ENCODE measurements around the gene CDYL2. TPM values are rescaled to one million over a fixed set of nuclear protein-coding genes. Genes with fewer than 3 reads are reported as not detected.

Gene CDYL2
- total RNA-seq, 2 donors from 2014 or later = 9.9 to 12.8 TPM

- Mint-ChIP-seq H3K27me3 (ENCODE audit: insufficient read depth) (no peaks in the 10 kb centered on the region), H3K36me3 (ENCODE audit: low read depth) (no peaks in the 10 kb centered on the region), H3K4me3 (no peak overlapping the region), H3K9me3 (peaks cover 5% of the 10 kb centered on the region), H3K4me1 (peaks cover 5% of the 10 kb centered on the region), H3K27ac (no peak overlapping the region)
- 85 to 90% methylated on average over 3 of the region's 3 CpGs for WGBS, 2 experiments (ENCODE audit: insufficient coverage in 1 of 2, insufficient read length in 1 of 2)
- Histone ChIP-seq H3K4me1 (ENCODE audit: control insufficient read depth, insufficient read depth, low read length) (no peaks in the 10 kb centered on the region), H3K27ac (ENCODE audit: low read depth, low read length) (no peak overlapping the region), H3K9me3 (ENCODE audit: control insufficient read depth, low read length) (peaks cover 2% of the 10 kb centered on the region), H3K9ac (ENCODE audit: extremely low read depth, low read length, poor library complexity, severe bottlenecking) (no peak overlapping the region), H3K36me3 (ENCODE audit: control insufficient read depth, insufficient read depth, low read length) (no peaks in the 10 kb centered on the region), H3K4me3 (ENCODE audit: low read length) (no peak overlapping the region), H3K27me3 (ENCODE audit: control insufficient read depth, insufficient read depth, low read length, poor library complexity, severe bottlenecking) (no peaks in the 10 kb centered on the region)
- DNase-seq = no peak
- TF ChIP-seq, protein P1, sequence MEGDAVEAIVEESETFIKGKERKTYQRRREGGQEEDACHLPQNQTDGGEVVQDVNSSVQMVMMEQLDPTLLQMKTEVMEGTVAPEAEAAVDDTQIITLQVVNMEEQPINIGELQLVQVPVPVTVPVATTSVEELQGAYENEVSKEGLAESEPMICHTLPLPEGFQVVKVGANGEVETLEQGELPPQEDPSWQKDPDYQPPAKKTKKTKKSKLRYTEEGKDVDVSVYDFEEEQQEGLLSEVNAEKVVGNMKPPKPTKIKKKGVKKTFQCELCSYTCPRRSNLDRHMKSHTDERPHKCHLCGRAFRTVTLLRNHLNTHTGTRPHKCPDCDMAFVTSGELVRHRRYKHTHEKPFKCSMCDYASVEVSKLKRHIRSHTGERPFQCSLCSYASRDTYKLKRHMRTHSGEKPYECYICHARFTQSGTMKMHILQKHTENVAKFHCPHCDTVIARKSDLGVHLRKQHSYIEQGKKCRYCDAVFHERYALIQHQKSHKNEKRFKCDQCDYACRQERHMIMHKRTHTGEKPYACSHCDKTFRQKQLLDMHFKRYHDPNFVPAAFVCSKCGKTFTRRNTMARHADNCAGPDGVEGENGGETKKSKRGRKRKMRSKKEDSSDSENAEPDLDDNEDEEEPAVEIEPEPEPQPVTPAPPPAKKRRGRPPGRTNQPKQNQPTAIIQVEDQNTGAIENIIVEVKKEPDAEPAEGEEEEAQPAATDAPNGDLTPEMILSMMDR (conservative IDR thresholded peaks at IDR 0.05) = no peak
Measured at GRCh38 chr16:80717611-80718010, 86.8 kb downstream of the CDYL2 start.

- no peak overlapping the region for H3K27ac ChIP-seq (ENCODE audit: low read depth, low read length)
- H3K36me3 ChIP-seq (ENCODE audit: control insufficient read depth, insufficient read depth, low read length) = no peaks in the 10 kb centered on the region
- no peaks in the 10 kb centered on the region for H3K9me3 ChIP-seq (ENCODE audit: control insufficient read depth, low read length)
- H3K27ac Mint-ChIP-seq = no peak overlapping the region
- H3K4me3 Mint-ChIP-seq = no peak overlapping the region
- no peaks in the 10 kb centered on the region for H3K27me3 ChIP-seq (ENCODE audit: control insufficient read depth, insufficient read depth, low read length, poor library complexity, severe bottlenecking)
- DNase-seq = no peak
- no peaks in the 10 kb centered on the region for H3K27me3 Mint-ChIP-seq (ENCODE audit: insufficient read depth)
- no peaks in the 10 kb centered on the region for H3K4me1 ChIP-seq (ENCODE audit: control insufficient read depth, insufficient read depth, low read length)
- H3K9me3 Mint-ChIP-seq = no peaks in the 10 kb centered on the region
- TF ChIP-seq, protein P1 (conservative IDR thresholded peaks at IDR 0.05) = no peak
- H3K4me3 ChIP-seq (ENCODE audit: low read length) = no peak overlapping the region
- no peak overlapping the region for H3K9ac ChIP-seq (ENCODE audit: extremely low read depth, low read length, poor library complexity, severe bottlenecking)
- peaks cover 5% of the 10 kb centered on the region for H3K4me1 Mint-ChIP-seq
- 83% methylated on average over 2 of the region's 2 CpGs for WGBS, 2 experiments (ENCODE audit: insufficient coverage in 1 of 2, insufficient read length in 1 of 2)
- H3K36me3 Mint-ChIP-seq (ENCODE audit: low read depth) = no peaks in the 10 kb centered on the region
Measured at GRCh38 chr16:80716564-80717139, 87.7 kb downstream of the CDYL2 start.

GRCh38 chr16:80711406-80711805 is 93.0 kb downstream of the CDYL2 start:
- Mint-ChIP-seq H3K36me3 (ENCODE audit: low read depth) (peaks cover 1% of the 10 kb centered on the region), H3K9me3 (no peaks in the 10 kb centered on the region), H3K4me1 (no peaks in the 10 kb centered on the region), H3K27ac (no peak overlapping the region), H3K27me3 (ENCODE audit: insufficient read depth) (no peaks in the 10 kb centered on the region), H3K4me3 (no peak overlapping the region)
- H3K4me3 ChIP-seq (ENCODE audit: low read length) = no peak overlapping the region
- TF ChIP-seq, protein P1 (conservative IDR thresholded peaks at IDR 0.05) = no peak
- no peaks in the 10 kb centered on the region for H3K27me3 ChIP-seq (ENCODE audit: control insufficient read depth, insufficient read depth, low read length, poor library complexity, severe bottlenecking)
- H3K36me3 ChIP-seq (ENCODE audit: control insufficient read depth, insufficient read depth, low read length) = no peaks in the 10 kb centered on the region
- DNase-seq = no peak
- no peaks in the 10 kb centered on the region for H3K4me1 ChIP-seq (ENCODE audit: control insufficient read depth, insufficient read depth, low read length)
- no peak overlapping the region for H3K27ac ChIP-seq (ENCODE audit: low read depth, low read length)
- no peak overlapping the region for H3K9ac ChIP-seq (ENCODE audit: extremely low read depth, low read length, poor library complexity, severe bottlenecking)
- 89 to 93% methylated on average over 4 of the region's 4 CpGs for WGBS, 2 experiments (ENCODE audit: insufficient coverage in 1 of 2, insufficient read length in 1 of 2)
- H3K9me3 ChIP-seq (ENCODE audit: control insufficient read depth, low read length) = no peaks in the 10 kb centered on the region

All from endodermal cell (in vitro differentiated cells).